IMR-90 (cell line): ENCODE measurements around the gene ZNF549. TPM values are rescaled to one million over a fixed set of nuclear protein-coding genes. Genes with fewer than 3 reads are reported as not detected.

Source experiments
- ATAC-seq: fragments of 200-7000 bp; cut with Tn5 transposase; 2 replicates; pipeline ENCODE4 v1.9.1; 2020; ENCODE audit warnings: low read depth, mild to moderate bottlenecking, moderate library complexity
- BruUV-seq: library from RNA; stranded (reverse); fragments of 400-500 nt; replicated peaks from 2 replicates; lab custom pipeline; 2021; lab: Mats Ljungman, UMichigan
- CTCF ChIA-PET: fragments of 300-600 bp; formaldehyde crosslinking; extraction: SDS; loops from one replicate; lab custom pipeline; 2021; ENCODE audit warnings: antibody characterized with exemption; lab: Yijun Ruan, JAX
- POLR2A ChIA-PET: fragments of 300-600 bp; sonication (Branson Sonifier 250); formaldehyde crosslinking; loops from one replicate; lab custom pipeline; 2022; ENCODE audit warnings: antibody characterized with exemption; ENCODE audit not compliant: unreplicated experiment; lab: Charles Lee
- DNase-seq: peaks from one replicate; pipeline ENCODE4 v3.0.0; 2013
- H2AFZ ChIP-seq: replicated peaks from 2 replicates; pipeline ENCODE3; 2013; ENCODE audit warnings: low read length, mild to moderate bottlenecking; ENCODE audit not compliant: poor library complexity
- H2AK5ac ChIP-seq: 2 replicates; pipeline ENCODE4 v1.6.1; 2013; ENCODE audit warnings: low read depth, low read length, inconsistent platforms
- H2AK9ac ChIP-seq: replicated peaks from 2 replicates; pipeline ENCODE3; 2013; ENCODE audit warnings: mild to moderate bottlenecking, low read depth, low read length, moderate library complexity; ENCODE audit not compliant: poor library complexity
- H2BK120ac ChIP-seq: 2 replicates; pipeline ENCODE4 v1.6.1; 2013; ENCODE audit warnings: low read depth, low read length, inconsistent platforms
- H2BK15ac ChIP-seq: 3 replicates; pipeline ENCODE4 v1.6.1; 2013; ENCODE audit warnings: low read depth, low read length, inconsistent platforms
- H2BK20ac ChIP-seq: 2 replicates; pipeline ENCODE4 v1.6.1; 2013; ENCODE audit warnings: low read depth, mild to moderate bottlenecking, inconsistent platforms, low read length, moderate library complexity
- H2BK5ac ChIP-seq: 2 replicates; pipeline ENCODE4 v1.6.1; 2013; ENCODE audit warnings: mild to moderate bottlenecking, low read depth, low read length, inconsistent platforms; ENCODE audit not compliant: poor library complexity, severe bottlenecking
- H3K14ac ChIP-seq: replicated peaks from 2 replicates; pipeline ENCODE4 v1.6.1; 2013; ENCODE audit warnings: low read depth, low read length, inconsistent platforms
- H3K18ac ChIP-seq: 2 replicates; pipeline ENCODE4 v1.6.1; 2013; ENCODE audit warnings: low read depth, low read length, control low read depth
- H3K23ac ChIP-seq: 2 replicates; pipeline ENCODE4 v1.6.1; 2013; ENCODE audit warnings: low read depth, low read length, inconsistent platforms
- H3K27ac ChIP-seq: 2 replicates; pipeline ENCODE4 v1.5.1; 2013; ENCODE audit warnings: mild to moderate bottlenecking, control low read depth, low read length; ENCODE audit not compliant: insufficient read depth
- H3K27me3 ChIP-seq: 2 replicates; pipeline ENCODE4 v1.6.1; 2013; ENCODE audit warnings: low read length; ENCODE audit not compliant: control insufficient read depth, insufficient read depth
- H3K36me3 ChIP-seq: 2 replicates; pipeline ENCODE4 v1.6.1; 2013; ENCODE audit warnings: low read length, mixed read lengths; ENCODE audit not compliant: control insufficient read depth, insufficient read depth
- H3K4ac ChIP-seq: 2 replicates; pipeline ENCODE4 v1.6.1; 2013; ENCODE audit warnings: low read depth, low read length, inconsistent platforms
- H3K4me1 ChIP-seq: 2 replicates; pipeline ENCODE4 v1.6.1; 2013; ENCODE audit warnings: low read length, mixed read lengths; ENCODE audit not compliant: control insufficient read depth, insufficient read depth
- H3K4me2 ChIP-seq: 2 replicates; pipeline ENCODE4 v1.6.1; 2013; ENCODE audit warnings: low read depth, mild to moderate bottlenecking, control low read depth, low read length, moderate library complexity
- H3K4me3 ChIP-seq: 2 replicates; pipeline ENCODE4 v1.5.1; 2013; ENCODE audit warnings: low read depth, mild to moderate bottlenecking, control low read depth, low read length, moderate library complexity; ENCODE audit not compliant: insufficient read depth
- H3K56ac ChIP-seq: 2 replicates; pipeline ENCODE4 v1.6.1; 2013; ENCODE audit warnings: low read length, inconsistent platforms; ENCODE audit not compliant: insufficient read depth; ENCODE audit errors: extremely low read depth
- H3K79me1 ChIP-seq, 2 experiments: 2 replicates each; pipeline ENCODE4 v1.6.1; 2013; ENCODE audit warnings: low read length in 2 of 2, inconsistent platforms in 1 of 2, low read depth in 1 of 2
- H3K9ac ChIP-seq: 2 replicates; pipeline ENCODE4 v1.6.1; 2013; ENCODE audit warnings: low read depth, low read length, control low read depth
- H3K9me1 ChIP-seq: 2 replicates; pipeline ENCODE4 v1.6.1; 2013; ENCODE audit warnings: low read length, inconsistent platforms; ENCODE audit not compliant: insufficient read depth
- H3K9me3 ChIP-seq: 2 replicates; pipeline ENCODE4 v1.6.1; 2013; ENCODE audit warnings: low read length; ENCODE audit not compliant: control insufficient read depth, insufficient read depth
- H4K20me1 ChIP-seq: 2 replicates; pipeline ENCODE4 v1.6.1; 2013; ENCODE audit warnings: low read length, inconsistent platforms; ENCODE audit not compliant: insufficient read depth
- H4K5ac ChIP-seq: 2 replicates; pipeline ENCODE4 v1.6.1; 2013; ENCODE audit warnings: mild to moderate bottlenecking, low read depth, low read length, control low read depth
- H4K8ac ChIP-seq, 2 experiments: 2 replicates each; pipeline ENCODE4 v1.6.1; 2013; ENCODE audit warnings: low read depth in 2 of 2, low read length in 2 of 2, control low read depth in 1 of 2, inconsistent platforms in 1 of 2
- H4K91ac ChIP-seq: 2 replicates; pipeline ENCODE4 v1.6.1; 2013; ENCODE audit warnings: low read depth, low read length, inconsistent platforms; ENCODE audit not compliant: insufficient read depth
- CEBPB ChIP-seq: IDR thresholded peaks from 2 replicates; pipeline ENCODE4 v1.6.1; 2012; ENCODE audit warnings: low read depth, low read length, improper control_type of control experiment
- CHD1 ChIP-seq: IDR thresholded peaks from 2 replicates; pipeline ENCODE4 v1.6.1; 2012; ENCODE audit warnings: low read depth, low read length, improper control_type of control experiment
- ELK1 ChIP-seq: fragments of 150-350 bp; IDR thresholded peaks from 2 replicates; pipeline ENCODE4 v1.6.1; 2016; ENCODE audit warnings: low read depth, mild to moderate bottlenecking, low read length, moderate library complexity, borderline replicate concordance
- FOS ChIP-seq: fragments of 150-350 bp; IDR thresholded peaks from 2 replicates; pipeline ENCODE4 v1.6.1; 2016; ENCODE audit warnings: low read depth, low read length
- MAFK ChIP-seq: IDR thresholded peaks from 2 replicates; pipeline ENCODE4 v1.6.1; 2012; ENCODE audit warnings: low read depth, low read length, improper control_type of control experiment
- MAZ ChIP-seq: IDR thresholded peaks from 2 replicates; pipeline ENCODE4 v1.6.1; 2012; ENCODE audit warnings: low read depth, mild to moderate bottlenecking, low read length, improper control_type of control experiment, moderate library complexity, borderline replicate concordance
- MXI1 ChIP-seq: IDR thresholded peaks from 2 replicates; pipeline ENCODE4 v1.6.1; 2012; ENCODE audit warnings: low read depth, mild to moderate bottlenecking, low read length, moderate library complexity, borderline replicate concordance
- NFE2L2 ChIP-seq: fragments of 150-350 bp; IDR thresholded peaks from 2 replicates; pipeline ENCODE4 v1.6.1; 2016; ENCODE audit warnings: low read depth, mild to moderate bottlenecking, low read length
- POLR2A ChIP-seq: IDR thresholded peaks from 2 replicates; pipeline ENCODE4 v1.6.1; 2012; ENCODE audit warnings: mild to moderate bottlenecking, low read depth, low read length
- RAD21 ChIP-seq: IDR thresholded peaks from 2 replicates; pipeline ENCODE4 v1.6.1; 2012; ENCODE audit warnings: low read length, improper control_type of control experiment
- RCOR1 ChIP-seq: IDR thresholded peaks from 2 replicates; pipeline ENCODE4 v1.6.1; 2012; ENCODE audit warnings: mild to moderate bottlenecking, low read length, improper control_type of control experiment; ENCODE audit not compliant: insufficient replicate concordance
- RFX5 ChIP-seq: IDR thresholded peaks from 2 replicates; pipeline ENCODE4 v1.8.0; 2012; ENCODE audit warnings: low read depth, mild to moderate bottlenecking, low read length, moderate library complexity
- SMC3 ChIP-seq: fragments of 150-350 bp; IDR thresholded peaks from 2 replicates; pipeline ENCODE4 v1.6.1; 2016; ENCODE audit warnings: low read depth, mild to moderate bottlenecking, antibody characterized with exemption, low read length, moderate library complexity
- WGBS, 2 experiments: methylation state at CpG; one replicate each; pipeline versions ENCODE4 v1.1.5 to v1.1.7; 2013; ENCODE audit warnings: missing lambda C conversion rate in 2 of 2; ENCODE audit not compliant: insufficient read length in 1 of 2; ENCODE audit errors: extremely low coverage in 2 of 2; 5-methylcytosine and 5-hydroxymethylcytosine counted together
- dilution Hi-C: fragments of 300-500 bp; cut with HindIII; formaldehyde crosslinking; loops from one replicate; pipeline ENCODE4 v1.14.3; 2018; ENCODE audit warnings: low sequenced_read_pairs; ENCODE audit not compliant: unreplicated experiment
- in situ Hi-C: fragments of 300-500 bp; cut with MboI; formaldehyde crosslinking; loops from 3 replicates; pipeline ENCODE4 v1.14.3; 2019; ENCODE audit warnings: low sequenced_read_pairs, inconsistent platforms, mixed read lengths
- intact Hi-C: fragments of 100-400 bp; cut with micrococcal nuclease; formaldehyde crosslinking; loops from 2 replicates; pipeline ENCODE4 v1.10.0; 2022
- polyA plus RNA-seq, 3 experiments: library from polyadenylated mRNA; depleted of rRNA; stranded (reverse); fragments of >200 nt; gene quantifications; 2 replicates each; pipeline ENCODE4 v1.2.3, GENCODE V29; 2012; ENCODE audit warnings: low replicate concordance in 1 of 3
- total RNA-seq: library from RNA; depleted of rRNA; stranded (reverse); fragments of >200 nt; gene quantifications from 2 replicates; pipeline ENCODE4 v1.2.3, GENCODE V29; 2012
- TF ChIP-seq, protein P1 (sequence below): conservative IDR thresholded peaks from 2 replicates; pipeline ENCODE4 v1.5.1; 2012; ENCODE audit warnings: mild to moderate bottlenecking, low read depth, low read length, improper control_type of control experiment

ZNF549 gene
- total and polyA plus RNA-seq, 2 of the 4 experiments (the other 2 are of a cell fraction): 2.4 to 8.6 TPM

DNA sequence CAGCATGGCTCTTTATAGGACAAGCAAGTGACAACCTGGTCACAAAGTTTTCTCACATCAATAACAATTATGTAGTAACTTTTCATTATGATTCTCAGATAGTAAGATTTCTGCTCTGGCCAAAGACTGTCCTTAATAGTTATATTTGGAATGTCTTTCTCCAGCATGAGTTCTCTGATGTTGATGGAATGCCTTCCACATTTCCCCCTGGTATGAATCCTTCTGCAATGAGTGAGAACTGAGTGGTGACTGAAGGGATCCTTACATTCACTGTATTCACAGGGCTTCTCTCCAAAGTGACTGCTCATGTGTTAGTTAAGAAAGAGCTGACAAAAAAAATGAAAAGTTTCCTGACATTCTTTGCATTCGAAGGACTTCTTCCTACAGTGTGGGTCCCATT is 19.4 kb downstream of the ZNF549 start:
- Histone ChIP-seq H2AK9ac (no peak overlapping the region), H3K27me3 (no peaks in the 10 kb centered on the region), H4K91ac (no peak overlapping the region), H2BK20ac (no peak overlapping the region), H3K79me1 (peaks cover 4 to 15% of the 10 kb centered on the region in 2 experiments; a peak in 3 of 4 replicates), H3K18ac (no peak overlapping the region), H3K36me3 (peaks cover 67% of the 10 kb centered on the region), H3K9me1 (no peaks in the 10 kb centered on the region), H2BK120ac (no peak overlapping the region), H2BK15ac (no peak overlapping the region), H4K20me1 (peaks cover 4% of the 10 kb centered on the region; the same call in 1 of the 2 replicates), H2AFZ (no peak overlapping the region), H3K9ac (no peak overlapping the region), H3K23ac (no peak overlapping the region), H3K9me3 (peaks cover 74% of the 10 kb centered on the region), H3K27ac (no peak overlapping the region), H3K4ac (no peak overlapping the region), H3K14ac (no peak overlapping the region), H3K56ac (no peak overlapping the region), H3K4me1 (no peaks in the 10 kb centered on the region), H4K8ac (no peak overlapping the region), H3K4me3 (no peak overlapping the region), H2BK5ac (no peak overlapping the region), H2AK5ac (no peak overlapping the region), H4K5ac (no peak overlapping the region), H3K4me2 (no peak overlapping the region)
- DNase-seq (no peak), ATAC-seq (no peak)
- dilution Hi-C loops: no loop called here
- intact Hi-C loops: no loop called here
- no TSS peak for BruUV-seq
- TF ChIP-seq SMC3: no peak
- no peak for TF ChIP-seq CEBPB
- TF ChIP-seq, protein P1, sequence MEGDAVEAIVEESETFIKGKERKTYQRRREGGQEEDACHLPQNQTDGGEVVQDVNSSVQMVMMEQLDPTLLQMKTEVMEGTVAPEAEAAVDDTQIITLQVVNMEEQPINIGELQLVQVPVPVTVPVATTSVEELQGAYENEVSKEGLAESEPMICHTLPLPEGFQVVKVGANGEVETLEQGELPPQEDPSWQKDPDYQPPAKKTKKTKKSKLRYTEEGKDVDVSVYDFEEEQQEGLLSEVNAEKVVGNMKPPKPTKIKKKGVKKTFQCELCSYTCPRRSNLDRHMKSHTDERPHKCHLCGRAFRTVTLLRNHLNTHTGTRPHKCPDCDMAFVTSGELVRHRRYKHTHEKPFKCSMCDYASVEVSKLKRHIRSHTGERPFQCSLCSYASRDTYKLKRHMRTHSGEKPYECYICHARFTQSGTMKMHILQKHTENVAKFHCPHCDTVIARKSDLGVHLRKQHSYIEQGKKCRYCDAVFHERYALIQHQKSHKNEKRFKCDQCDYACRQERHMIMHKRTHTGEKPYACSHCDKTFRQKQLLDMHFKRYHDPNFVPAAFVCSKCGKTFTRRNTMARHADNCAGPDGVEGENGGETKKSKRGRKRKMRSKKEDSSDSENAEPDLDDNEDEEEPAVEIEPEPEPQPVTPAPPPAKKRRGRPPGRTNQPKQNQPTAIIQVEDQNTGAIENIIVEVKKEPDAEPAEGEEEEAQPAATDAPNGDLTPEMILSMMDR: no peak
- TF ChIP-seq RFX5: no peak
- TF ChIP-seq MAZ: no peak
- TF ChIP-seq CHD1: no peak
- TF ChIP-seq MAFK: no peak
- no peak for TF ChIP-seq ELK1
- TF ChIP-seq MXI1: no peak
- TF ChIP-seq POLR2A: no peak
- no peak for TF ChIP-seq RAD21
- TF ChIP-seq FOS: no peak
- no peak for TF ChIP-seq RCOR1
- no peak for TF ChIP-seq NFE2L2
- in situ Hi-C loops: no loop called here
- ChIA-PET POLR2A (no interaction called here), CTCF (no interaction called here)
- no CpG with 5 or more reads among the region's 1 CpG for WGBS, 2 experiments
